ENCODE results near the gene SCAMP3.

The SCAMP3 gene

GRCh38 chr1:155277070-155277901 lies 15.1 kb upstream of the SCAMP3 start, which contains the start of gene HCN3:
Gene HCN3, plus strand, starts transcription at chr1:155277463. Its CDS starts 128 bp downstream, at chr1:155277591.
- no peaks in the 10 kb centered on the region for H3K27me3 ChIP-seq (ENCODE audit: insufficient read depth, low read length, poor library complexity, severe bottlenecking)
- no peaks in the 10 kb centered on the region for H3K36me3 ChIP-seq (ENCODE audit: insufficient read depth, low read length)
- H3K9ac ChIP-seq (ENCODE audit: low read depth, low read length, poor library complexity, severe bottlenecking), result peak within 1 kb of the TSS; percentile 67
- no peaks in the 10 kb centered on the region for H3K9me3 ChIP-seq (ENCODE audit: insufficient read depth, low read depth, low read length)
- peak within 1 kb of the TSS; percentile 77 for H3K4me2 ChIP-seq (ENCODE audit: low read depth, low read length, poor library complexity, severe bottlenecking)
- H2AFZ ChIP-seq (ENCODE audit: low read length), result peak within 1 kb of the TSS; percentile 89
- H3K4me3 ChIP-seq (ENCODE audit: low read length, poor library complexity, severe bottlenecking), result peak within 1 kb of the TSS; percentile 72
- no peaks in the 10 kb centered on the region for H3K9me2 ChIP-seq (replicated peaks; ENCODE audit: low read depth, low read length)
- TF ChIP-seq EZH2phosphoT487 (IDR thresholded peaks at IDR 0.05; ENCODE audit: borderline replicate concordance) (no peak), CTCF (conservative IDR thresholded peaks at IDR 0.05; ENCODE audit: low read length) (peak; percentile 57)
- peaks cover 14% of the 10 kb centered on the region for H3K79me2 ChIP-seq (ENCODE audit: insufficient read depth, low read length)
- peaks cover 11% of the 10 kb centered on the region for H4K20me1 ChIP-seq (ENCODE audit: insufficient read depth, low read length, poor library complexity, severe bottlenecking)
- no peaks in the 10 kb centered on the region for H3F3A ChIP-seq (ENCODE audit: low read depth)
- peaks cover 18% of the 10 kb centered on the region for H3K4me1 ChIP-seq (ENCODE audit: insufficient read depth, low read length, poor library complexity, severe bottlenecking)

- Histone ChIP-seq H3K4me1 (ENCODE audit: insufficient read depth, low read length, poor library complexity, severe bottlenecking) (peaks cover 27% of the 10 kb centered on the region), H3K36me3 (ENCODE audit: insufficient read depth, low read length) (peaks cover 20% of the 10 kb centered on the region; the same call in 1 of the 2 replicates), H3K4me2 (ENCODE audit: low read depth, low read length, poor library complexity, severe bottlenecking) (peak within 1 kb of the TSS; percentile 96), H3K4me3 (ENCODE audit: low read length, poor library complexity, severe bottlenecking) (peak within 1 kb of the TSS; percentile 78), H3K79me2 (ENCODE audit: insufficient read depth, low read length) (peaks cover 49% of the 10 kb centered on the region), H3F3A (ENCODE audit: low read depth) (no peaks in the 10 kb centered on the region), H2AFZ (ENCODE audit: low read length) (peak within 1 kb of the TSS; percentile 59), H4K20me1 (ENCODE audit: insufficient read depth, low read length, poor library complexity, severe bottlenecking) (peaks cover 29% of the 10 kb centered on the region), H3K9me2 (replicated peaks; ENCODE audit: low read depth, low read length) (no peaks in the 10 kb centered on the region), H3K9ac (ENCODE audit: low read depth, low read length, poor library complexity, severe bottlenecking) (peak within 1 kb of the TSS; percentile 89), H3K9me3 (ENCODE audit: insufficient read depth, low read depth, low read length) (no peaks in the 10 kb centered on the region), H3K27me3 (ENCODE audit: insufficient read depth, low read length, poor library complexity, severe bottlenecking) (no peaks in the 10 kb centered on the region)
- no peak for TF ChIP-seq CTCF (conservative IDR thresholded peaks at IDR 0.05; ENCODE audit: low read length)
- no peak for TF ChIP-seq EZH2phosphoT487 (IDR thresholded peaks at IDR 0.05; ENCODE audit: borderline replicate concordance)
Observed at GRCh38 chr1:155273343-155274245, 11.4 kb upstream of the SCAMP3 start, which contains the start of gene CLK2. Gene CLK2, minus strand, starts transcription at chr1:155273504. Its CDS starts 2,527 bp downstream, at chr1:155270977.

GRCh38 chr1:155272466-155273342 lies 10.5 kb upstream of the SCAMP3 start:
- Histone ChIP-seq H3K9me2 (replicated peaks; ENCODE audit: low read depth, low read length) (no peaks in the 10 kb centered on the region), H3K4me1 (ENCODE audit: insufficient read depth, low read length, poor library complexity, severe bottlenecking) (peaks cover 27% of the 10 kb centered on the region), H3F3A (ENCODE audit: low read depth) (no peaks in the 10 kb centered on the region), H2AFZ (ENCODE audit: low read length) (peak overlapping the region; percentile 38; the same call in 1 of the 2 replicates), H3K79me2 (ENCODE audit: insufficient read depth, low read length) (peaks cover 57% of the 10 kb centered on the region), H4K20me1 (ENCODE audit: insufficient read depth, low read length, poor library complexity, severe bottlenecking) (peaks cover 26% of the 10 kb centered on the region), H3K36me3 (ENCODE audit: insufficient read depth, low read length) (peaks cover 29% of the 10 kb centered on the region; the same call in 1 of the 2 replicates), H3K4me3 (ENCODE audit: low read length, poor library complexity, severe bottlenecking) (peak overlapping the region; percentile 78), H3K27me3 (ENCODE audit: insufficient read depth, low read length, poor library complexity, severe bottlenecking) (no peaks in the 10 kb centered on the region), H3K9ac (ENCODE audit: low read depth, low read length, poor library complexity, severe bottlenecking) (peak overlapping the region; percentile 89), H3K4me2 (ENCODE audit: low read depth, low read length, poor library complexity, severe bottlenecking) (peak overlapping the region; percentile 96), H3K9me3 (ENCODE audit: insufficient read depth, low read depth, low read length) (no peaks in the 10 kb centered on the region)
- TF ChIP-seq CTCF (conservative IDR thresholded peaks at IDR 0.05; ENCODE audit: low read length) (no peak), EZH2phosphoT487 (IDR thresholded peaks at IDR 0.05; ENCODE audit: borderline replicate concordance) (no peak)

All from Loucy (cell line).